Heart right ventricle (tissue), 16 donors: Measurements from ENCODE around the gene STK32A. TPM values are rescaled to one million over a fixed set of nuclear protein-coding genes. Genes with fewer than 3 reads are reported as not detected.

Experiments used
- ATAC-seq, 8 donors: fragments of 200-7000 bp; cut with Tn5 transposase; one replicate each; pipeline ENCODE4 v1.9.1; 2020; ENCODE audit warnings: mild to moderate bottlenecking in 8 of 8, moderate library complexity in 8 of 8, moderate number of reproducible peaks in 1 of 8
- DNase-seq, 2 donors: peaks; one replicate each; pipeline ENCODE4 v3.0.0-alpha.2; 2020
- H3K27ac ChIP-seq, 10 donors: fragments of 200-600 bp; sonication (generic) in 2 of 10; one replicate each; pipeline versions ENCODE4 v1.5.0 to v1.8.0; 2020 to 2022; ENCODE audit warnings: mild to moderate bottlenecking in 3 of 10
- H3K27me3 ChIP-seq, 7 donors: fragments of 200-600 bp; one replicate each; pipeline ENCODE4 v1.8.0; 2021 to 2022; ENCODE audit warnings: mild to moderate bottlenecking in 2 of 7
- H3K36me3 ChIP-seq, 9 donors: fragments of 200-600 bp; sonication (generic) in 1 of 9; one replicate each; pipeline versions ENCODE4 v1.5.0 to v1.8.0; 2020 to 2022; ENCODE audit warnings: mild to moderate bottlenecking in 2 of 9
- H3K4me1 ChIP-seq, 9 donors: fragments of 200-600 bp; sonication (generic) in 1 of 9; one replicate each; pipeline versions ENCODE4 v1.5.0 to v1.8.0; 2020 to 2022; ENCODE audit warnings: mild to moderate bottlenecking in 4 of 9
- H3K4me3 ChIP-seq, 10 donors: fragments of 200-600 bp; sonication (generic) in 2 of 10; one replicate each; pipeline versions ENCODE4 v1.5.0 to v1.8.0; 2020 to 2022; ENCODE audit warnings: mild to moderate bottlenecking in 7 of 10, moderate library complexity in 2 of 10
- H3K9me3 ChIP-seq, 11 donors: fragments of 200-600 bp in 10 of 11; sonication (generic) in 2 of 11; one replicate each; pipeline versions ENCODE4 v1.5.0 to v1.8.0; 2013 to 2022; ENCODE audit warnings: mild to moderate bottlenecking in 2 of 11, control low read depth in 1 of 11, moderate library complexity in 1 of 11
- WGBS, 2 donors: extraction: QIAGEN DNeasy Blood & Tissue Kit; methylation state at CpG; one replicate each; pipeline ENCODE4 v1.1.7; 2013; ENCODE audit warnings: inconsistent platforms in 1 of 2; 5-methylcytosine and 5-hydroxymethylcytosine counted together
- intact Hi-C, 10 donors: fragments of 100-400 bp; cut with DNase I; formaldehyde crosslinking; loops; one replicate each; pipeline versions ENCODE4 v1.11.1 to v1.14.2; 2022
- polyA plus RNA-seq, 2 donors: library from polyadenylated mRNA; stranded (reverse); fragments of 200-250 nt; gene quantifications; one replicate each; pipeline ENCODE4 v1.2.3, GENCODE V29; 2013
- total RNA-seq, 10 donors: library from RNA; stranded (reverse); fragmentation: NEBNext Ultra II Directional in 3 of 10; extraction: Animal tissue kit (Norgen Biotek cat#: 25700) in 3 of 10; gene quantifications; one replicate each; pipeline versions ENCODE4 v1.2.1 to v1.2.4, GENCODE V29; 2021 to 2023
- TF ChIP-seq, protein P1 (sequence below), 9 donors: fragments of 200-600 bp; sonication (generic) in 2 of 9; IDR thresholded peaks; one replicate each; pipeline versions ENCODE4 v1.5.0 to v1.8.0; 2021 to 2022; ENCODE audit warnings: antibody characterized with exemption in 9 of 9, mild to moderate bottlenecking in 5 of 9, moderate library complexity in 1 of 9
- donor health status: Arrhythmogenic right ventricular cardiomyopathy.
- donor health status: ischemic (EF 13 %, LVEDD 7.1; RV severe dilation, severe dysfunction).
- donor health status: healthy with polysubstance abuse.
- donor health status: DM: no; HTN: yes; CAD: no.
- donor health status: DM: no; HTN: no; CAD: no.
- donor health status: ischemic (EF 25% LVEDD 6.9; RV normal size, moderate dysfunction).
- donor health status: ischemic (EF 25% LVEDD 5.7; RV mildly dilated, moderate dysfunction).
- donor health status: healthy.
- donor health status: DM: yes; HTN: yes; CAD: no.
- donor health status: Ischemic cardiomyopathy.
- donor health status: ischemic (EF 35%, LVEDD 5.7; RV mildly dilated, moderate dysfunction).
- donor health status: nonischemic (EF 11% LVEDD 7.7; RV severe dilation, severe dysfunction).
- donor health status: DM: yes; HTN: yes; CAD: no.
- donor health status: PGD.
- donor health status: ischemic (EF 29% LVEDD 5.4; RV normal size, mild dysfunction).
- donor health status: nonischemic (EF 23%, LVEDD 6.1; RV moderate dilation, normal function).

Gene STK32A
- total and polyA plus RNA-seq, 12 donors: 0.13 to 2.1 (median 0.76) TPM

DNA sequence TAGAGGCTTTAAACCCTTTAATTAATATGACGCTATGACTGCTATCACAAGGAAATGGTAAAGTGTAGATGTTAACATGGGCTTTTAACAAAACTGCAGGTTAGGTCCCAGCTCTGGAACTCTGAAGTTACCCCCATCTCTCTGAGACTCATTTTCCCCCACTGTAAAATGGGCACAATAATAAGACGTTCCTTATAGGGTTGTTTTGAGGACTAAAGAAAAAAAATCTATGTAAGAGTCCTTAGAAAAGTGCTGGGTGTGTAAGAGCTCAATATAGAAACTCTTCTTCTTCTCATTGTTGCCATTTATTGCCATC, 45.8 kb upstream of the STK32A start:
- intact Hi-C loops: loop anchor here (2.0 to 10.0 kb wide), 8 partner anchors 84 to 657 kb away; no protein-coding TSS in a partner anchor
- Histone ChIP-seq H3K9me3 (peaks cover 0 to 6% (median 0%) of the 10 kb centered on the region in 11 donors), H3K4me1 (peaks cover 0 to 4% (median 0%) of the 10 kb centered on the region in 9 donors), H3K36me3 (no peaks in the 10 kb centered on the region), H3K4me3 (no peak overlapping the region), H3K27ac (no peak overlapping the region), H3K27me3 (peaks cover 0 to 18% (median 3%) of the 10 kb centered on the region in 7 donors)
- WGBS, 2 donors: 5 to 8% methylated on average over 2 of the region's 2 CpGs
- DNase-seq: no peak
- TF ChIP-seq, protein P1, sequence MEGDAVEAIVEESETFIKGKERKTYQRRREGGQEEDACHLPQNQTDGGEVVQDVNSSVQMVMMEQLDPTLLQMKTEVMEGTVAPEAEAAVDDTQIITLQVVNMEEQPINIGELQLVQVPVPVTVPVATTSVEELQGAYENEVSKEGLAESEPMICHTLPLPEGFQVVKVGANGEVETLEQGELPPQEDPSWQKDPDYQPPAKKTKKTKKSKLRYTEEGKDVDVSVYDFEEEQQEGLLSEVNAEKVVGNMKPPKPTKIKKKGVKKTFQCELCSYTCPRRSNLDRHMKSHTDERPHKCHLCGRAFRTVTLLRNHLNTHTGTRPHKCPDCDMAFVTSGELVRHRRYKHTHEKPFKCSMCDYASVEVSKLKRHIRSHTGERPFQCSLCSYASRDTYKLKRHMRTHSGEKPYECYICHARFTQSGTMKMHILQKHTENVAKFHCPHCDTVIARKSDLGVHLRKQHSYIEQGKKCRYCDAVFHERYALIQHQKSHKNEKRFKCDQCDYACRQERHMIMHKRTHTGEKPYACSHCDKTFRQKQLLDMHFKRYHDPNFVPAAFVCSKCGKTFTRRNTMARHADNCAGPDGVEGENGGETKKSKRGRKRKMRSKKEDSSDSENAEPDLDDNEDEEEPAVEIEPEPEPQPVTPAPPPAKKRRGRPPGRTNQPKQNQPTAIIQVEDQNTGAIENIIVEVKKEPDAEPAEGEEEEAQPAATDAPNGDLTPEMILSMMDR (IDR thresholded peaks at IDR 0.05): peak in 3 of 9 donors; percentile 4 to 25 (median 19)
- ATAC-seq: no peak

DNA sequence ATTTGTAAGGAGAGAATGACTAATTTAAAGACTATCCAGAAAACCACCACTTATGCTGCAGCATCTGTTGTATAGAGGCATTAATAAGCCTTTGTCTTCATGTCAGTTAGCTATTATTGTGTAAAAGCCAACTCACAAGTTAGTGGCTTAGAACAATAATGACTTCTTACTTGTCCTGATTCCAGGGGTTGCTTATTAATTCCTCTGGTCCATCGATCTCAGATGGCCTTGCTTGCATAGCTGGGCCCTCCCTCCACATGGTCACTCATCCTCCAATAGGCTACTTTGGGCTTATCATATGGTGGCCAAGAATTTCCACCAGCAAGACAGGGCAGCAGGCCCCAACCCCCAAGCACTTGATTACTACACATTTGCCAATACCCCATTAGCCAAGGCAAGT, 44.5 kb upstream of the STK32A start:
- TF ChIP-seq, protein P1 (IDR thresholded peaks at IDR 0.05): no peak
- Histone ChIP-seq H3K4me1 (peaks cover 0 to 4% (median 0%) of the 10 kb centered on the region in 9 donors), H3K9me3 (peaks cover 0 to 4% (median 0%) of the 10 kb centered on the region in 11 donors), H3K36me3 (no peaks in the 10 kb centered on the region), H3K4me3 (no peak overlapping the region), H3K27ac (no peak overlapping the region), H3K27me3 (peaks cover 0 to 18% (median 3%) of the 10 kb centered on the region in 7 donors)
- ATAC-seq: no peak
- intact Hi-C loops: loop anchor here in 3 of 10 donors (5.0 to 10.0 kb wide), 3 partner anchors 96 to 658 kb away; no protein-coding TSS in a partner anchor
- 43 to 55% methylated on average over 1 of the region's 1 CpG for WGBS, 2 donors
- DNase-seq: no peak

DNA sequence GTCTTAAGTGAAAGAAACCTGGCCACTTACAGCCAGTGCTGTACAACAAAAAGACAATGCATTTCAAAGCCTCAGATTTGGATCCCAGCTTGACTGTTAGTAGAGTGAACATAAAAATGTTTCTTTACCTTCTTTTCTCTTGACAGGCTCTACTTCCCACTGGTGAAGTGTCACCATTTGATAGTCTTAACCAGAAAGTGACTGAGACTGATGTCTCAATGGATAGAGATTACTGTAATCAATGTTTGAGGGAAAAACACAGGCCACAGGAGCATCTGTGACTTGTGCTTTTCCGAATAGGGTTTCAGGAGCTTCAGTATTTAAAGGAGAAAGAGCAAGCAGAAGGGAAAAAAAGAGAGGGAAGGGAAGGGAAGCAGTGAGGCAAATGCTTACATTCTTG, 41.7 kb upstream of the STK32A start:
- TF ChIP-seq, protein P1 (IDR thresholded peaks at IDR 0.05): no peak
- H3K9me3 ChIP-seq: no peaks in the 10 kb centered on the region
- peaks cover 0 to 11% (median 0%) of the 10 kb centered on the region in 7 donors for H3K27me3 ChIP-seq
- intact Hi-C loops: loop anchor here in 3 of 10 donors (5.0 to 10.0 kb wide), 3 partner anchors 98 to 661 kb away; no protein-coding TSS in a partner anchor
- ATAC-seq: no peak
- no peak overlapping the region for H3K27ac ChIP-seq
- WGBS, 2 donors: 66 to 78% methylated on average over 1 of the region's 1 CpG
- peaks cover 0 to 4% (median 0%) of the 10 kb centered on the region in 9 donors for H3K4me1 ChIP-seq
- no peak for DNase-seq
- H3K36me3 ChIP-seq: no peaks in the 10 kb centered on the region
- no peak overlapping the region for H3K4me3 ChIP-seq

DNA sequence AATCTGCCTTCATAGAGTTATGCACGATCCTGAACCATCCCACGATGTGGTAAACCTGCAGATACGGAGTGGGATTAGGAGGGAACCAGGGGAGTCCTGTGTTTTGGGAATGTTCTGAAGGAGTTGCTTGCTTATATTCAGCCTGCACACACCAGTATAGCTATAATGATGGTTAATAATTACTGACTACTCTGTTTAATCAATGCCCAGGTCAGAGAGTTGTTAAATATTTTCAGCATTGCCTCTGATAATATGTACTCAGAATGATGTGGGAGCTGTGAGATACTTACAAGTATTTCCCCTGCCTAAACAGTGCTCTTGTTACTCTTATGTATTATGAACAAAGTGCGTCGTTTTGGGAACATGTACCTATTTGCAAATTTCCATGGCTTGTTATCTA, 34.8 kb upstream of the STK32A start:
- H3K36me3 ChIP-seq: no peaks in the 10 kb centered on the region
- peaks cover 0 to 13% (median 0%) of the 10 kb centered on the region in 7 donors for H3K27me3 ChIP-seq
- H3K9me3 ChIP-seq: peaks cover 0 to 6% (median 0%) of the 10 kb centered on the region in 11 donors
- 74 to 83% methylated on average over 5 of the region's 5 CpGs for WGBS, 2 donors
- DNase-seq (no peak), ATAC-seq (no peak)
- no peak overlapping the region for H3K4me3 ChIP-seq
- no peak overlapping the region for H3K27ac ChIP-seq
- intact Hi-C loops: no loop called here
- H3K4me1 ChIP-seq: no peaks in the 10 kb centered on the region
- TF ChIP-seq, protein P1 (IDR thresholded peaks at IDR 0.05): no peak
